ENCODE data around the gene DOK3. TPM values are rescaled to one million over a fixed set of nuclear protein-coding genes. Genes with fewer than 3 reads are reported as not detected.

Gene DOK3
- polyA plus RNA-seq, 1 donor from 2014 or later = 5.5 TPM

DNA sequence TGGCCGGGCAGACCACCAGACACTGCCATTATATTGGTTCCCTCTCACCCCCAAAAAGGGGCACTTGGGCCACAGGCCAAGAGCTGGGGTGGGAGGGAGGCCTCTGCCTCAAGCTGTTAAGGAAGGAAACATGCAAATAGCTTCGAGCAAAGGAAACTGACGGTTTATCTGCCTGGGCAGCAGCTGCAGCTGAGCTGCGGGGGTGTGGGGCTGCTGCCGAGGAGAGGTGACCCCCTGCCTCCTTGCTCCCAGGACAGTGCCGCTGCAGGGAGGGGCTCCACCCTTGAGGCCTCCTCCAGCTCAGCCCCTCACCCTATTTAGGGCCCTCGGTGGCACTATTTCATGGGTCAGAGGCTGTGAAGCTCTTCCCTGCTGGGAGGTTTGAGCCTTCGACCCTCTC is 789 bp downstream of the DOK3 start:
- H2AFZ ChIP-seq (ENCODE audit: low read depth, low read length) = no peak overlapping the region
- H3F3A ChIP-seq (ENCODE audit: insufficient read depth, low read length, poor library complexity, severe bottlenecking) = no peaks in the 10 kb centered on the region
- H3K79me2 ChIP-seq (replicated peaks; ENCODE audit: insufficient read depth, low read length) = no peaks in the 10 kb centered on the region
- peaks cover 2% of the 10 kb centered on the region for H3K36me3 ChIP-seq (ENCODE audit: insufficient read depth, low read length)
- H4K20me1 ChIP-seq (ENCODE audit: insufficient read depth) = no peaks in the 10 kb centered on the region
- H3K4me3 ChIP-seq (ENCODE audit: low read length) = no peak overlapping the region
- H3K9me2 ChIP-seq (ENCODE audit: insufficient read depth, low read length) = no peaks in the 10 kb centered on the region
- H3K9me3 ChIP-seq (ENCODE audit: low read length) = no peaks in the 10 kb centered on the region
- no peak overlapping the region for H3K27ac ChIP-seq (ENCODE audit: low read length)
- TF ChIP-seq, protein P1, sequence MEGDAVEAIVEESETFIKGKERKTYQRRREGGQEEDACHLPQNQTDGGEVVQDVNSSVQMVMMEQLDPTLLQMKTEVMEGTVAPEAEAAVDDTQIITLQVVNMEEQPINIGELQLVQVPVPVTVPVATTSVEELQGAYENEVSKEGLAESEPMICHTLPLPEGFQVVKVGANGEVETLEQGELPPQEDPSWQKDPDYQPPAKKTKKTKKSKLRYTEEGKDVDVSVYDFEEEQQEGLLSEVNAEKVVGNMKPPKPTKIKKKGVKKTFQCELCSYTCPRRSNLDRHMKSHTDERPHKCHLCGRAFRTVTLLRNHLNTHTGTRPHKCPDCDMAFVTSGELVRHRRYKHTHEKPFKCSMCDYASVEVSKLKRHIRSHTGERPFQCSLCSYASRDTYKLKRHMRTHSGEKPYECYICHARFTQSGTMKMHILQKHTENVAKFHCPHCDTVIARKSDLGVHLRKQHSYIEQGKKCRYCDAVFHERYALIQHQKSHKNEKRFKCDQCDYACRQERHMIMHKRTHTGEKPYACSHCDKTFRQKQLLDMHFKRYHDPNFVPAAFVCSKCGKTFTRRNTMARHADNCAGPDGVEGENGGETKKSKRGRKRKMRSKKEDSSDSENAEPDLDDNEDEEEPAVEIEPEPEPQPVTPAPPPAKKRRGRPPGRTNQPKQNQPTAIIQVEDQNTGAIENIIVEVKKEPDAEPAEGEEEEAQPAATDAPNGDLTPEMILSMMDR (IDR thresholded peaks at IDR 0.05; ENCODE audit: poor library complexity, severe bottlenecking) = no peak
- no peak for TF ChIP-seq TAF1 (IDR thresholded peaks at IDR 0.05; ENCODE audit: low read depth)
- TF ChIP-seq EP300 (conservative IDR thresholded peaks at IDR 0.05; ENCODE audit: poor library complexity, severe bottlenecking) = no peak
- TF ChIP-seq SMC3 (conservative IDR thresholded peaks at IDR 0.05; ENCODE audit: poor library complexity) = no peak
- no peak for TF ChIP-seq EZH2 (IDR thresholded peaks at IDR 0.05; ENCODE audit: borderline replicate concordance, insufficient read depth, low read length, poor library complexity, severe bottlenecking)
- TF ChIP-seq POLR2AphosphoS5 (IDR thresholded peaks at IDR 0.05) = no peak
- TF ChIP-seq MXI1 (conservative IDR thresholded peaks at IDR 0.05; ENCODE audit: poor library complexity, severe bottlenecking) = no peak
- TF ChIP-seq, protein P2, sequence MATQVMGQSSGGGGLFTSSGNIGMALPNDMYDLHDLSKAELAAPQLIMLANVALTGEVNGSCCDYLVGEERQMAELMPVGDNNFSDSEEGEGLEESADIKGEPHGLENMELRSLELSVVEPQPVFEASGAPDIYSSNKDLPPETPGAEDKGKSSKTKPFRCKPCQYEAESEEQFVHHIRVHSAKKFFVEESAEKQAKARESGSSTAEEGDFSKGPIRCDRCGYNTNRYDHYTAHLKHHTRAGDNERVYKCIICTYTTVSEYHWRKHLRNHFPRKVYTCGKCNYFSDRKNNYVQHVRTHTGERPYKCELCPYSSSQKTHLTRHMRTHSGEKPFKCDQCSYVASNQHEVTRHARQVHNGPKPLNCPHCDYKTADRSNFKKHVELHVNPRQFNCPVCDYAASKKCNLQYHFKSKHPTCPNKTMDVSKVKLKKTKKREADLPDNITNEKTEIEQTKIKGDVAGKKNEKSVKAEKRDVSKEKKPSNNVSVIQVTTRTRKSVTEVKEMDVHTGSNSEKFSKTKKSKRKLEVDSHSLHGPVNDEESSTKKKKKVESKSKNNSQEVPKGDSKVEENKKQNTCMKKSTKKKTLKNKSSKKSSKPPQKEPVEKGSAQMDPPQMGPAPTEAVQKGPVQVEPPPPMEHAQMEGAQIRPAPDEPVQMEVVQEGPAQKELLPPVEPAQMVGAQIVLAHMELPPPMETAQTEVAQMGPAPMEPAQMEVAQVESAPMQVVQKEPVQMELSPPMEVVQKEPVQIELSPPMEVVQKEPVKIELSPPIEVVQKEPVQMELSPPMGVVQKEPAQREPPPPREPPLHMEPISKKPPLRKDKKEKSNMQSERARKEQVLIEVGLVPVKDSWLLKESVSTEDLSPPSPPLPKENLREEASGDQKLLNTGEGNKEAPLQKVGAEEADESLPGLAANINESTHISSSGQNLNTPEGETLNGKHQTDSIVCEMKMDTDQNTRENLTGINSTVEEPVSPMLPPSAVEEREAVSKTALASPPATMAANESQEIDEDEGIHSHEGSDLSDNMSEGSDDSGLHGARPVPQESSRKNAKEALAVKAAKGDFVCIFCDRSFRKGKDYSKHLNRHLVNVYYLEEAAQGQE (IDR thresholded peaks at IDR 0.05; ENCODE audit: borderline replicate concordance) = no peak
- TF ChIP-seq RAD21 (conservative IDR thresholded peaks at IDR 0.05) = no peak
- no peak overlapping the region for H3K4me2 ChIP-seq (ENCODE audit: low read length)
- H3K27me3 ChIP-seq (ENCODE audit: insufficient read depth, low read depth, low read length) = no peaks in the 10 kb centered on the region
- H3K9ac ChIP-seq (ENCODE audit: low read length) = no peak overlapping the region

DNA sequence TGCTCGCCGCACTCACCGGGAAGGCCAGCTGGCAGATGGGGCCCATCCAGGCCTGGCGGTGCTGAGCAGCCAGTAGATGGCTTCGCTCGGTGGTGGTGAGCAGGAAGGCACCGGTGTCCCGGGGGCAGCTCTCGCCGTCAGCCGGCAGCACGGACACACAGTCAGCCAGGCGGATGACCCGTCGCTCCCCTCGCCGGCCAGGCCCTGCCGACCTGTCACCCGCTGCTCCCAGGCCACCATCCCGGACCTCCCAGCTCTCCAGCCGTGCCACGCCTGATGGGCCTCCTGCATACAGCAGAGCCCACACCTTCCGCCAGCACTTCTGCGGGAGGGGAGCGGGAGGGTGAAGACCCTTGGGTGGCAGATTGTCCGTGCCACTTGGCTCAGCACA is 1.4 kb downstream of the DOK3 start:
- no peaks in the 10 kb centered on the region for H3K36me3 ChIP-seq (ENCODE audit: insufficient read depth, low read length)

More for the DNA sequence above, 1.4 kb downstream of the DOK3 start:
- H3K79me2 ChIP-seq (replicated peaks; ENCODE audit: insufficient read depth, low read length) = no peaks in the 10 kb centered on the region
- no peak for TF ChIP-seq SMC3 (conservative IDR thresholded peaks at IDR 0.05; ENCODE audit: poor library complexity)
- no peak for TF ChIP-seq EZH2 (IDR thresholded peaks at IDR 0.05; ENCODE audit: borderline replicate concordance, insufficient read depth, low read length, poor library complexity, severe bottlenecking)
- TF ChIP-seq, protein P2 (IDR thresholded peaks at IDR 0.05; ENCODE audit: borderline replicate concordance) = no peak
- TF ChIP-seq TAF1 (IDR thresholded peaks at IDR 0.05; ENCODE audit: low read depth) = no peak
- no peak for TF ChIP-seq POLR2AphosphoS5 (IDR thresholded peaks at IDR 0.05)
- TF ChIP-seq, protein P1 (IDR thresholded peaks at IDR 0.05; ENCODE audit: poor library complexity, severe bottlenecking) = no peak
- no peak for TF ChIP-seq RAD21 (conservative IDR thresholded peaks at IDR 0.05)
- no peak for TF ChIP-seq MXI1 (conservative IDR thresholded peaks at IDR 0.05; ENCODE audit: poor library complexity, severe bottlenecking)
- no peak for TF ChIP-seq EP300 (conservative IDR thresholded peaks at IDR 0.05; ENCODE audit: poor library complexity, severe bottlenecking)
- no peak overlapping the region for H3K4me2 ChIP-seq (ENCODE audit: low read length)
- no peaks in the 10 kb centered on the region for H3F3A ChIP-seq (ENCODE audit: insufficient read depth, low read length, poor library complexity, severe bottlenecking)
- H3K9ac ChIP-seq (ENCODE audit: low read length) = no peak overlapping the region
- no peaks in the 10 kb centered on the region for H3K9me3 ChIP-seq (ENCODE audit: low read length)
- H4K20me1 ChIP-seq (ENCODE audit: insufficient read depth) = no peaks in the 10 kb centered on the region
- no peak overlapping the region for H3K27ac ChIP-seq (ENCODE audit: low read length)
- H3K9me2 ChIP-seq (ENCODE audit: insufficient read depth, low read length) = no peaks in the 10 kb centered on the region
- no peaks in the 10 kb centered on the region for H3K27me3 ChIP-seq (ENCODE audit: insufficient read depth, low read depth, low read length)
- no peak overlapping the region for H2AFZ ChIP-seq (ENCODE audit: low read depth, low read length)
- H3K4me3 ChIP-seq (ENCODE audit: low read length) = no peak overlapping the region

Data from neural cell (in vitro differentiated cells).